HG02852 (cell line): Measurements from ENCODE around the gene GFM2.
"Not testable (repeated sequence)": the region's sequence is repeated elsewhere in the genome, so short reads cannot be mapped to it uniquely, and the experiment has no call there.

Experiments
- ATAC-seq: cut with Tn5 transposase; IDR thresholded peaks from one replicate; pipeline ENCODE4 v1.9.1; 2021; ENCODE audit warnings: mild to moderate bottlenecking, moderate library complexity; ENCODE audit not compliant: unreplicated experiment

Gene GFM2

DNA sequence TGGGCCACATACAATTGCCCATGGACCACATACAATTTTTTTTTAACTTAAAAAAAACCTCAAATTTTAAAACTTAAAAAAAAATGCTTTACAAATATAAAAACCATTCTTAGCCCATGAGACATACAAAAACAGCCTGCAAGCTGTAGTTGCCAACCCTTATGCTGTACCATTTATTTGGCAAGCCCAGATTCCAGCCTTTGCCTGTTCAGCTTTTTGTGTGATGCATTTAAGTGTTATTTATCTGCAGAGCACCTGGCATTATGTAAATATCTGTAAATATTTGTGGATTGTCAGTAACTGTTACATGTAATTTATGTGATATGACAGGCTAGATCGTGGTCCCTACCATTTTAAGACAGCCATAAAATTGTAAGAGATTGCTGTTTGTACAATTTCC, 49.3 kb downstream of the GFM2 start:
- no peak for ATAC-seq

DNA sequence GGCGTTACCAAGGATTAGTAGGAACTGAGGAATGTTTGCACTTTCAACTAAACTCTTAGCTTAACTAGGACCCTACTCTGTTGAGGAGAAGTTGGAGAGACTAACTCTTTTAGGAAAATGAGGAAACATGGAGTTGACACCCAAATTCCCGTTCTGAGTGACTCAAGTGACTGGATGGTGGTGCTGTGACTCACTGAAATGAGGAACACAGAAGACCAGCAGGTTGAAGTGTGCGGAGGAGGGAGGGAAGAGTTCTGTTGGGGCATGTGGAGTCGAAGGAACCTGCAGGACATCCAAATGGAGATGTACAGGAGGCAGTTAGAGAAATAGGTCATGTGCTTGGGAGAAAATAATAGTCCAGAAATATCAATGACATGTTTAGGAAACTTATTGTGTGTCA, 73.7 kb downstream of the GFM2 start:
- ATAC-seq = no peak

DNA sequence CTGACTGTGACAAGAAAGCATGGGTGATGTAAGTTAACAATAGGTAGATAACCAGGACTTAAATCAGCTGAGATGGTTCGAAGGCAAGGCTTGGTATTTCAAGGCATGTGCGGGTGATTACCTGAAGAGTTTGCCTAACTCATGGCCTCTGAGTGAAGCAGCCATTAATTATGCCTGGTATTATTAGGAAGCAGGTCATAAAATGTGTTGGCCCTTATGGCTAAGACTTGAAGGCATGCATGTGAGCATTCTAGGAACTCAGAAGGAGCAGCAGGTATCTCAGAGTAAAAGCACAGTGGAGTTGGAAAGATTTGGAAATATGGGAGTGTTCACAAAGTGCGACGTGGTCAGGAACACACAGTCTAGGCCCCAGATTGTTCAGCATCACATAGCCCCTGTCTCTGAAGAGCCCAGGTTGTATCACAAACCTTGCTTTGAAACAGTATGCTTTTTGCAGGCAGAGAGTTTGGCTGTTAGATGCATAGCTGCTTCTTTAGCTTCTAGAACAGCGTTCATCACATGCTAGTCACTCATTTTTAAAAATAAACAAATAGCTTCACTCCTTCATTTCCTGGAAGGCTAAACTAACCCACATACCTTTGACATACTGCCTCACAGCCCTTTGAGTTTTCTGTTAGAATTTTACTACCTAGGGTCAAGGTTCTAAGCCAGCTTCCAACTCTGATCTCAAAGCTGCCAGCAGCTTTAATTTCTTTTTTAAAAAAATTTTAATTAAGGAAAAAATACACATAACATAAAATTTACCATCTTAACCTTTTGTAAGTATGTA, 79.8 kb downstream of the GFM2 start:
- ATAC-seq = no peak

DNA sequence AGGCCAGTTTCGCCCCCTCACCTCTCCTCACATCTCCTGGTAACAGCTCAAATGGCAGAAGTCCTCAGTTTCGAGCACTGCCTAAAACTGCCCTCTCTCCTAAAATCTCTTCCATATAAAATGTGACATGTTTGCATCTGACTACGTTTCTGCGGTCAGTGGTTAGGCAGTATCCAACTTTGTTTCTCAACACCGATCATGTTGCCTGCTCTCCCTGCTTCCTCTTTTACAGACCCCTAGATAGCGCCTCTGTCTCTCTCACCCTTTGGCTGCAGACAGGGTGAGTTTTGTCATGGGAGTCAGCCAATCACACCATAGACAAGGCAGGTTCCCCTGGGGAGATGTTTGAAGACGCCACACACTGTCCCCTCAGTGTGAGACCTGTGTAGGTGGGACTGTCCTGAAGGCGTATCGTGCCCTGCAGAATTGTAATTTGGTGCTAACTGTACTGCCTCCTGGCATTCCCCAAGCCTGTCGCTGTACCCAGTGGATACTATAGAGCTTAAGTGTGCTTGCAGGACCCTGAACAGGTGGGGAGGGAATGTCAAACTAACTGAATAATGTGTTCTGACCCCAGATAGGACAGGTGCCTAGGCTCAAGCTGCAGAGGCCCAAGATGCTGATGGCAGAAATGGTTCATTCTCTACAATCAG, 80.8 kb downstream of the GFM2 start:
- peak; percentile 55 for ATAC-seq

DNA sequence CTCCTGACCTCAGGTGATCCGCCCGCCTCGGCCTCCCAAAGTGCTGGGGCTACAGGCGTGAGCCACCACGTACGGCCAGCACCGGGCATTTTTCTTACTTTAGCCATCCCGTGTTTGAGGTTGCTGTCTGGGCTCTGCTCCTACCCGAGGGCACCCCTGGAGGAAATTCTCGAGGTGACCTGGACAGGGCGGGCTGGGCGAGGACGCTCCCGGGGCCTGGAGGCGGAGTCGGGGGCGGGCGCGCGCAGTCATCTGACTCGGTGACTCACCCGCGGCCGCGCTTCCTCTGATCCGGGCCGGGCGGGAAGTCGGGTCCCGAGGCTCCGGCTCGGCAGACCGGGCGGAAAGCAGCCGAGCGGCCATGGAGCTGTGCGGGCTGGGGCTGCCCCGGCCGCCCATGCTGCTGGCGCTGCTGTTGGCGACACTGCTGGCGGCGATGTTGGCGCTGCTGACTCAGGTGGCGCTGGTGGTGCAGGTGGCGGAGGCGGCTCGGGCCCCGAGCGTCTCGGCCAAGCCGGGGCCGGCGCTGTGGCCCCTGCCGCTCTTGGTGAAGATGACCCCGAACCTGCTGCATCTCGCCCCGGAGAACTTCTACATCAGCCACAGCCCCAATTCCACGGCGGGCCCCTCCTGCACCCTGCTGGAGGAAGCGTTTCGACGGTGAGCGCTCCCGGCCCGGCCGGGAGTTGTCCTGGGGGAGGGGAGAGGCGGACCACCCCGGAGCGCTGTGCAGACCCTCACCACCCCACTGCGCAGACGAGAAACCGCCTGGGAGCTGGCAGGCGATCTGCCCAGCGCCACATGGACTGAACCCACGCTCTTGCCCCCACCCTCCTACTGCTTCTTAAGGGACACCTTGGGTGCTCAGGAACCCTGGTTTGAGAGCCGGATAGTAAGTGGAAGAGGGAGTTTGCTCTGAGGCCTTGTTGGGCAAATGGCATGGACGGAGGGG, 81.7 kb downstream of the GFM2 start, which contains the start of gene HEXB:
HEXB (plus strand) TSS at position 334 of the 952 bp plus-strand sequence; CDS start at position 362, 28 bp downstream.
- peak; percentile 86 for ATAC-seq

DNA sequence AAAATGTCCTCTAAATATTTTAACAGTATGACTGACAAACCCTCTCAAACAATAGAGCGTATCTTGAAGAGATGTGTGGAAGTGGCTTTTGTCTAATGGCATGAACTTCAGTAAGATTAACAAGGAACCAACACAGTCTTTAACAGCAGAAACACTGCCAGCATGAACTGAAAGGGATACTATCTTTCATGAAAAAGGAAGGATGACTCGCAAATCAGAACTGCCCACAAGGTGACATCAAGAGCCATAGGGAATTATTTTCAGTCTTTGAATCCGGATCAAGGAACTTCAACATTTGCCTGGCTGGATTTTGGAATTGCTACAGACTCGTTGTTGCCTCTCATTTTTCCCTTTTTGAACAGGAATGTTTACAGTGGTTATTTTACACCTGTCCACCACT, 87.0 kb downstream of the GFM2 start:
- ATAC-seq = no peak

DNA sequence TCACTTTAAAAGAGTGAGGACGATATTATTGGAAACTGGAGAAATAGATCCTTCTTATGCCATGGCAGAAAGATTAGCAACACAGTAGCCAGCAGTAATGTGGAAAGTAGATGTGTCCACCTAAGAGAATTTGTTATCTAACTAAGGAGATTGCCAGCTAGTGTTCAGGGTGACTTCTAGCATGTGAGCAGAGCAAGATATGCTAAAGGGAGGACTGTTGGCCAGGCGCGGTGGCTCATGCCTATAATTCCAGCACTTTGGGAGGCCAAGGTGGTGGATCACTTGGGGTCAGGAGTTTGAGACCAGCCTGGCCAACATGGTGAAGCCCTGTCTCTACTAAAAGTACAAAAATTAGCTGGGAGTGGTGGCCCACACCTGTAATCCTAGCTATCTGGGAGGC, 87.6 kb downstream of the GFM2 start:
- ATAC-seq = not testable (repeated sequence)

DNA sequence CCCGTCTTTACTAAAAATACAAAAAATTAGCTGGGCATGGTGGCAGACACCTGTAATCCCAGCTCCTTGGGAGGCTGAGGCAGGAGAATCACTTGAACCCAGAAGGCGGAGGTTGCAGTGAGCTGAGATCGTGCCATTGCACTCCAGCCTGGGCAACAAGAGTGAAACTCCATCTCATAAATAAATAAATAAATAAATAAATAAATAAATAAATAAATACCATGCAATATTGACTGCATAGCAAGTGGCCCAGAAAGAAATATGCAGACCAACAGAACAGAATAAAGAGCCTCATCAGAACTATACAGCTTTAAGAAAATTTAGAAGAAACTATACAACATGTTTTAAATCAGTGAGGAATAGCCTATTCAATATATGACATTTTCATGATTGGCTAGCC, 88.8 kb downstream of the GFM2 start:
- ATAC-seq = not testable (repeated sequence)

DNA sequence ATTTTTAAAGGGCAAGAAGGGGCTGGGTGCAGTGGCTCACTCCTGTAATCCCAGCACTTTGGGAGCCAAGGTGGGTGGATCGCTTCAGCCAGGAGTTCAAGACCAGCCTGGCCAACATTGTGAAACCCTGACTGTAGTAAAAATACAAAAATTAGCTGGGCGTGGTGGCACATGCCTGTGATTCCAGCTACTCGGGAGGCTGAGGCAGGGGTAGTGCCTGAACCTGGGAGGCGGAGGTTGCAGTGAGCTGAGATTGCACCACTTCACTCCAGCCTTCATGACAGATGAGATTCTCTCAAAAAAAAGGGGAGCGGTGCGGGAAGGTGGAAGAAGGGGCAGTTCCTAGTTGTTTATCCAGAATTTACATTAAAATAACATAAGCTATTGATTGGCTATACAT, 90.5 kb downstream of the GFM2 start:
- not testable (repeated sequence) for ATAC-seq

DNA sequence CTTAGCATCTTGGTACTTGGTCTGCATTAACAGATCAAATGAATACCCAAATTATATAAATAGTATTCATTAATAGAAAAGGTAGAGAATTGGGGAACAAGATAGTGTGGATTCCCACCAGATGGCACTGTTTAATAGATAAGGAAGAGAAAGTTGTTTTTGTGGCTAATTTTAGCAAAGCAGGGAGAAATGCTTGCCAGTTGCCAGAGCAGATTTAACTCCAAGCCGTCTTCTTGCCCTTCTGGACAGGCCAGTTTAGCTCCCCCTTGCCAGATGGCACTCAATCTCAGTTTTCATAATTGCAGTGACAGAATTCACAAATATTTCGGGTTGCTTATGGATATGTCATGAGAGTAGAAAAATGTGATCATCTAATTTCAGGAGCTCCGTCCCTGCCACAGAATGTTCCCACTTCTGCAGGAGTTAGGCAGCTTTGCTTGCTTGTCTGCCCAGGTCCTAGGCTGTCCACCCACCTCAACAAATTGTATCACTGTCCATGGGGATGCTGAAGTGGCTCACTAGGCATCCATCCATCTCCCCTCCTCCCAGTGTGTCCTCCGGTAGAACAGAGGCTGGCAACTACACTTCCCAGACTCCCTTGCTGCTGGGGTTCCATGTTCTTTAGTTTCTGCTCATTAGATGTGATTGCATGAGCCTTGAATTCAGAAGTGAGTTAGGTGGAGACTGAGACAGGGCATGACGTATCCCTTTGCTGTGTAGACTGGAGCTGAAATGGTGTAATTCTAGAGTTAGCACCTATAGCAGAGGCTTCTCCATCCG, 93.7 kb downstream of the GFM2 start:
- ATAC-seq = no peak

DNA sequence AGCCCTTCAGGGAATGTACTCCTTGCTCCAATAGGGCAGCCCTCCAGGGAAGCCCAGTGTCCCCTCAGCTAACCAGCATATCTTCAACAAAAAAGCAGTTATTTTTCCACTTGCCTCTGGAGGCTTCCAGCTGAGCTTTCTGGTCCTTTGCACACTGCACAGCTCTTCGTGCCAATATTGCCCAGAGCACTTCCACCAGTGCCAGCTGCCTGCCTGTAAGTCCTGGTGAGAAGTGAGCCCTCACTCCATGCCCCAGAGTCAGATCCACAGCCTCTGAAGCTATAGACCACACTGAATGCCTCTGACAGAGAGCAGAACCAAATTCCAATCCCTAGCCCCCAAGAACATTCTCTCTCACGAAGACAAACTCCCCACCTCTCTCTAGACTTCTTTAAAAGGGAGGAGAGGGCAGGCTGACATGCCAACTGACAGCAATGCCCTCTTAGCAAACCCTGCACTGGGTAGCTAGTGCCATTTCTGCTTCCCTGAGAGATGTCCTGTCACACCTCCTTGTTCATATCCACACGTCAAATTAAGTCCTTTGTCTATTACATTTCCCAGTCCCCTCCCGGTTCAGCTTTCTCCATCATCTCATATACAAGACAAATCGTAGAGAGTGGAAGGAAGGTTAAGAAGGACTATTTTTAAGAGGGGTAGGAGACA, 94.6 kb downstream of the GFM2 start:
- ATAC-seq = no peak
